NCI-H526 (cell line): ENCODE results near the gene SLC12A7.
"Not testable (repeated sequence)": the region's sequence is repeated elsewhere in the genome, so short reads cannot be mapped to it uniquely, and the experiment has no call there.

Experiments used
- DNase-seq, 2 experiments: peaks; one replicate each; lab custom pipeline; 2025; lab: John Stamatoyannopoulos, UW

The SLC12A7 gene

GRCh38 chr5:1110307-1111240 lies 1.3 kb downstream of the SLC12A7 start:
- peak in 1 of 2 experiments; percentile 29 for DNase-seq

GRCh38 chr5:1109542-1110306 lies 2.1 kb downstream of the SLC12A7 start:
- DNase-seq, result no peak

- no peak for DNase-seq
Observed at GRCh38 chr5:1108865-1109174, 3.0 kb downstream of the SLC12A7 start.

GRCh38 chr5:1108023-1108864 lies 3.6 kb downstream of the SLC12A7 start:
- DNase-seq, result no peak

GRCh38 chr5:1107167-1108022 lies 4.5 kb downstream of the SLC12A7 start:
- DNase-seq, result no peak

- no peak for DNase-seq
Observed at GRCh38 chr5:1106385-1107166, 5.3 kb downstream of the SLC12A7 start.

- DNase-seq, result no peak
Observed at GRCh38 chr5:1105350-1106265, 6.3 kb downstream of the SLC12A7 start.

GRCh38 chr5:1104327-1105006 lies 7.4 kb downstream of the SLC12A7 start:
- DNase-seq, result no peak

GRCh38 chr5:1103505-1104326 lies 8.1 kb downstream of the SLC12A7 start:
- no peak for DNase-seq

- DNase-seq, result no peak
Observed at GRCh38 chr5:1103093-1103492, 8.8 kb downstream of the SLC12A7 start.

GRCh38 chr5:1101961-1102713 lies 9.7 kb downstream of the SLC12A7 start:
- DNase-seq, result no peak

GRCh38 chr5:1100664-1101574 lies 10.9 kb downstream of the SLC12A7 start:
- no peak for DNase-seq

GRCh38 chr5:1099926-1100663 lies 11.8 kb downstream of the SLC12A7 start:
- no peak for DNase-seq

GRCh38 chr5:1098986-1099597 lies 12.8 kb downstream of the SLC12A7 start:
- DNase-seq, result no peak

- DNase-seq, result not testable (repeated sequence)
Observed at GRCh38 chr5:1097988-1098385, 13.9 kb downstream of the SLC12A7 start.
